COLO668 (cell line): Measurements from ENCODE around the gene LMAN1L.

ENCODE experiments used
- DNase-seq: peaks from one replicate; lab custom pipeline; 2025; ENCODE audit not compliant: unreplicated experiment; lab: John Stamatoyannopoulos, UW

LMAN1L gene

GRCh38 chr15:74833376-74834107 lies 20.9 kb downstream of the LMAN1L start:
- no peak for DNase-seq

DNA sequence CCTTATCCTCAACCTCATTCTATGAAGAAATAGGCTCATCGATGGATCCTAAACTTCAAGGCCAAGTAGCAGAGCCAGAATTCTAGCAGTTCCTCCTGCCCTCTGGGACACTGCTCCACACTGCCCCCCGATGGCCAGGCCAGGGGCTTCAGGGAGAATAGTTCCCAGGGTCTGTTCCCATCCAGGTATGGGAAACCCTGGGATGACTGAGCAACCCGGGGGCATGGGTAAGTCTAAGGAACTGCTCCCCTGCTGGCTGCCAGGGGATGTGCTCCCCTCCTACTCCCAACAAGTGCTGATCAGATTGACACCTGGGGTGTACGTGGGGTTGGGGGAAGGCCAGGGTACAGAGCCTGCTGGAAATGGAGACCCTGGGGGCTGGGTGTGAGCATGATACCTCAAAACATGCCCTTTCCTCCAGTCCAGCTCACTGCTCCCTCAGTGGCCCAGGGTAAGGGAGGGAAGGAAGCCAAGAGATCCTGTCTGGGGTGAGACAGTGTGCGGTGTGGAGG lies 22.7 kb downstream of the LMAN1L start:
- DNase-seq: peak; percentile 57

- no peak for DNase-seq
Observed at GRCh38 chr15:74836846-74837245, 24.2 kb downstream of the LMAN1L start.

- no peak for DNase-seq
Observed at GRCh38 chr15:74837482-74838136, 25.0 kb downstream of the LMAN1L start.

- no peak for DNase-seq
Observed at GRCh38 chr15:74838137-74838516, 25.5 kb downstream of the LMAN1L start.

GRCh38 chr15:74838746-74839525 lies 26.3 kb downstream of the LMAN1L start:
- no peak for DNase-seq

GRCh38 chr15:74839526-74840395 lies 27.1 kb downstream of the LMAN1L start:
- DNase-seq: no peak

DNA sequence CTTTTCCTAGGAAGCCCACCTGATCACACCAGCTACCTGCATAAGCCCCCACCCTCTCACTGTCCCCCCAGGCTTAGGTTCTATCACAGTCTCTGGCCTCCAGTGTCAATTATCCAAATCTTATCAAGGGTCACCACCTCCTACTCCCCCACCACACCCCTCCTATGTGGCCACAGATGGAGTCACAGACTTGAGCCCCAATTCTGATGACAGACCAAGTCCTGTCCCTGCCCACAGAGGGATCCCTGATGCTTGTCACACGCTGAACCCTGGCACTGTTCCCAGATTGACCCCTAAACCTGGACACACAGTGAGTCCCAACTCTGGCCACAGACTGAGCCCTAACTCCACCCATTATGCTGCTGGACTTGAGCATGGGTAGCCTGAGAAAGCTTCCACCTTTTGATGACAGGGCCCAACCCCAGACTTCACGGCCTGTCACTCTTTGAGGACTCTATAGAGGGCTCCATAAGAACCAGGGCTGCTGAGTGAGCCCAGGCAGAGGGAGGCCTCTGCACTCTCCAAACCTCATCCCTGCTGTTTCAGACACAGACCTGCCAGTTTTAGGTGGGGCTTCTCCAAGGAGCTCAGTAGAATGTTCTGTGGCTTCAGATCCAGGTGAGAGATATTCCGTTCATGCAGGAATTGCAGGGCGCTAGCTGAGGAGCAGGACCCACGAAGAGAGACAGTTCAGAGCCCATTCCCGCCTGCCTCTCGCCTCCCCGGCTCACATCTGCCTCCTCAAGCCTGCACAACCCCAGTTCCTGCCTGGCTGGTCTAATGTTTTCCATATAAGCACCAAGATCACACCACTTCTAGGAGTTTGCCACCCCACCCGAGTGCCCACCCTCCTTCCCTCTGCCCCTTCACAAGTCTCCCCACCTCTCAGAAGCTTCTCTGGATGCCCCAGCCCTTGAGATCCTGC lies 28.5 kb downstream of the LMAN1L start:
- DNase-seq: no peak

DNA sequence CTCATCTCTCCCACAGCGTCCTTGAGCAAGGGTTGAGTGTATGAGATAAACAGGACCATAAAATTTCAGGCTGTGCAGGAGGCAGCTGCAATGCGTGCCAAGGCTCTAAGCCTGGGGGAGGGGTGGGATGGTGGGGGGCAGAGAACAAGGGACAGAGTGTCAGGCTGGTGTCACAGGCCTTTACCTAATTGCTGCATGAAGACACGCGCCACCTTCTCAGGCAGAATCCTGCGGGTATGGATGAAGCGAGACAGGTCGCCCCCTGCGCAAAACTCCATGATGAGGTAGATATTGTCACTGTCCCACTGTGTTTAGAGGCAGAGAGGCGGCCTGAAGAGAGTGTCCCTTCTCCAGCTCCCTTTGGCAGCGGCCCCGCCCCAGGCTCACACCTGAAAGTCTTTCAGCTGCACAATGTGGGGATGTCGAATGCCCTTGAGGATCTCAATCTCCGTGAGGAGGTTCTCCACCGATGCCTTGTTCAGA lies 29.3 kb downstream of the LMAN1L start:
- DNase-seq: no peak

GRCh38 chr15:74842581-74843444 lies 30.2 kb downstream of the LMAN1L start, which contains the start of gene ULK3:
Gene ULK3 (minus strand): TSS chr15:74843156. CDS start chr15:74843105, 51 bp downstream.
- DNase-seq: peak; percentile 93

- no peak for DNase-seq
Observed at GRCh38 chr15:74843445-74843828, 30.8 kb downstream of the LMAN1L start.

DNA sequence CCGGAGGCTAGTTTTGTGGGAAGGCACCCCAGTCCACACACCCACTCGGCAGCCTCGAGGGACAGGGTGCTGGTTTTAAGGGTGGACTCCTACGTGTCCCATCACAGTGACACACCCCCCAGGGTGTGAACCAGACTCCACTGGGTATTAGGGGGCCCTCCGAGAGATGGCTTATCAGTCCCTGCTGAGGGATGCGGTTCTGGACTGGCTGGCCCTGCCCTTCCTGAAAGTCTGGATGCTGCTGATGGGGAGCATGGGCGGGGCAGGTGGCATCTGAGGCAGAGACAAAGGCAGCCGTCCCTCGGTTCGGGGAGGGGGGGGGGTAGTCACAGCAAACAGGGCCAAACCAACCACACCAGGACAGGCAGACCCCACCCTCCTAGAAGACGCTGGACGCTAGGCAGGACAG lies 31.3 kb downstream of the LMAN1L start:
- no peak for DNase-seq

DNA sequence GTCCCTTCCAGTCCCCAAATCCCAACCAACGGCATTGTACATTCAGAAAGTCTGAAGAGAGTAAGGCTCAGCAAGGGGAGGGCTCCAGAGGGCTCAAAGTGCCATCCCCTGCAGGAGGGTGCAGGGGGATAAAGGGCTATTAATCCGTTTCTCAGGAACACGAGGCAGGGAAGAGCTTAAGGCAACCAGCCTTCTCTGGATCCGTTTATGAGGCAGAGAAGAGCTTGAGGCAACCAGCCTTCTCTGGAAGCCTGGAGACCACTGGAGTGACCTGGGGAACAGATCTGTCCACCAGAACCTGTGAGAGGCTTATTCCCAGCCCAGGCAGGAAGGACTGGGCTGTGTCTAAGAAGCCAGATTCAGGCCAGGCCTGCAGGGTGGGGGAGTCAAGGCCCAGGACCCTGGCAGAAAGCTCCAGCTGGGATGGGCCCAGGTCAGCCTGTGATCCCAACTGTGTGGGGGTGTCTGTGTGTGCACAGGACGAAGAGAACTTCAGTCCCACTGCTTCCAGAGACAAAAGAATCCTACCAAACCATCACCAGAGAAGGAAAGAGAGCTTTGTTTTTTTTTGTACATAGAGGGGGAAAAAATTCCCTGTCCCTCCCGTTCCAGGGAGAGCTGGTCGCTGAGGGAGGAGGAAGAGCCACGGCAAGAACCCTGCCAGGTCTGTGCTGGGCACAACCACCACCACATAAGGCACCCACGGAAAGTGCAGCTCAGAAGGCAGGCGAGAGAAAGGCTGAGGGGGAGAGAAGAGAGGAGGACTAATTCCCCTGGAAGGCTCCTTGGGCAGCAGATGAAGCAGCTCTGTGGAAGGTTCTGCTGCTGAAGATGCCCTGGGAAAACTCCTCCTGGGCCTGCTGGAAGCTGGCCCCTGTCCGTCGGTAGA lies 31.9 kb downstream of the LMAN1L start:
- no peak for DNase-seq

GRCh38 chr15:74845208-74845568 lies 32.6 kb downstream of the LMAN1L start:
- no peak for DNase-seq

- DNase-seq: no peak
Observed at GRCh38 chr15:74845581-74845980, 32.9 kb downstream of the LMAN1L start.

DNA sequence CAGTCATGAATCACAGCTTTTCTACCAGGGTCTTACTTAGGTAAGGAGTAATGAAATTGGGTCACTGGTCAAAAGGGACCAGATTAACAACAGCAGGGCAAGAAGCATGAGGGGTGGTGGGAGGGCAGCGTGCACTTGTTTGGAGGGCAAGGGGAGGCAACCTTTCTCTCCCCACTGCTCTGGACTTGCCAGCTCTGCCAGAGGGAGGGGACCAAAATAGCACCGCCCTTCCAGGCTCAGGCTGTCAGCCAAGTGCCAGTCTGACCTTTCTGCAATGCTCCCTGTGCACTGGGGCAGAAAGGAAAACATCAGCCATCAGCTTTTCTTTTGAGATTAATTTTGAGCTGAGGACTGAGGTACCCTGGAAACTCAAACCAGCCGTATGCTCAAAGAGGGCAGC lies 34.8 kb downstream of the LMAN1L start:
- DNase-seq: no peak

- DNase-seq: no peak
Observed at GRCh38 chr15:74850393-74850792, 37.8 kb downstream of the LMAN1L start.

- no peak for DNase-seq
Observed at GRCh38 chr15:74851960-74852359, 39.3 kb downstream of the LMAN1L start.
